ENCODE data around the gene ATP5IF1. TPM values are rescaled to one million over a fixed set of nuclear protein-coding genes. Genes with fewer than 3 reads are reported as not detected.

Gene ATP5IF1
- total and polyA plus RNA-seq, 8 donors = 97.5 to 159 (median 146) TPM

DNA sequence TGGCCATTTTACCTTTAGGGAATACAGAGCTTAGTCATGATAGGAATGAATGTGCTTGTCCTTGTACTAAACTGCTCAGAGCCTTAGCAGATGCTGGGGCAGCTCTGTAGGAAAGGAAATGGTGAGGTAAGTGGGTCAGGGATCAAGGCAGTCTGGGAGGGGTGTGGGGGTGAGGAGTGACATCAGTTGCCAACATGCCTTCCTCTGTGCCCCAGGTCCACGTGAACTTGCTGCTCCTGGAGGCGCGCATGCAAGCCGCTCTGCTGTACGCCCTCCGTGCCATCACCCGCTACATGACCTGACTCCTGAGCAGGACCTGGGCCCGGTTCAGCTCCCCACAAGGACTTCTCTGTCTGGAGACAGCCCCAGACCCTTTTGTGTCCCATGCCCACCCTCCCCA is 44.6 kb downstream of the ATP5IF1 start:
- no peak overlapping the region for H3K4me3 ChIP-seq
- ATAC-seq (peak; percentile 36), DNase-seq (no peak)
- intact Hi-C loops (cut with DNase I) = no loop called here
- no peaks in the 10 kb centered on the region for H3K9me3 ChIP-seq
- peak overlapping the region in 1 of 2 donors; percentile 66 for H3K27ac ChIP-seq
- H3K27me3 ChIP-seq = no peaks in the 10 kb centered on the region
- peaks cover 0 to 55% of the 10 kb centered on the region in 2 donors for H3K4me1 ChIP-seq
- TF ChIP-seq, protein P1, sequence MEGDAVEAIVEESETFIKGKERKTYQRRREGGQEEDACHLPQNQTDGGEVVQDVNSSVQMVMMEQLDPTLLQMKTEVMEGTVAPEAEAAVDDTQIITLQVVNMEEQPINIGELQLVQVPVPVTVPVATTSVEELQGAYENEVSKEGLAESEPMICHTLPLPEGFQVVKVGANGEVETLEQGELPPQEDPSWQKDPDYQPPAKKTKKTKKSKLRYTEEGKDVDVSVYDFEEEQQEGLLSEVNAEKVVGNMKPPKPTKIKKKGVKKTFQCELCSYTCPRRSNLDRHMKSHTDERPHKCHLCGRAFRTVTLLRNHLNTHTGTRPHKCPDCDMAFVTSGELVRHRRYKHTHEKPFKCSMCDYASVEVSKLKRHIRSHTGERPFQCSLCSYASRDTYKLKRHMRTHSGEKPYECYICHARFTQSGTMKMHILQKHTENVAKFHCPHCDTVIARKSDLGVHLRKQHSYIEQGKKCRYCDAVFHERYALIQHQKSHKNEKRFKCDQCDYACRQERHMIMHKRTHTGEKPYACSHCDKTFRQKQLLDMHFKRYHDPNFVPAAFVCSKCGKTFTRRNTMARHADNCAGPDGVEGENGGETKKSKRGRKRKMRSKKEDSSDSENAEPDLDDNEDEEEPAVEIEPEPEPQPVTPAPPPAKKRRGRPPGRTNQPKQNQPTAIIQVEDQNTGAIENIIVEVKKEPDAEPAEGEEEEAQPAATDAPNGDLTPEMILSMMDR (IDR thresholded peaks at IDR 0.05) = no peak
- peaks cover 0 to 69% of the 10 kb centered on the region in 2 donors for H3K36me3 ChIP-seq

DNA sequence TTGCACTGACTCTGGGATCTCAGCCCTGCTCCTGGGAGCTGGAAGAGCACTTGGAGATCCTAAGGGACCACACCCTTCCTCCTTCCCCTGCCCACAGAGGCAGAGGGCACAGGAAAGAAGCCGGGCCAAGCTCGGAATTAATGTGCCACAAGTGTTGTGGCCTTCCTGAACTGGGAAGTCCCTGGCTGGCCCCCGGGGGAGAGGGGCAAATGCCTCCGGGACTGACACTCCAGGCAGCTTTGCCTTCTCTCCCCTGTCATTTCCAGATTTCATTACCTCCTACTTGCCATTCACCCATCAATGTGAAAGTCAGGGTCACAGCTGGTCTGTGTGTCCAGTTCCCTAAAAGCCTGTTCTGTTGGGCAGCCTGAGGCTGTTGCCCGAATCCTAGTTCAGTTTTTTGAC is 45.1 kb downstream of the ATP5IF1 start:
- ATAC-seq = peak; percentile 30

DNA sequence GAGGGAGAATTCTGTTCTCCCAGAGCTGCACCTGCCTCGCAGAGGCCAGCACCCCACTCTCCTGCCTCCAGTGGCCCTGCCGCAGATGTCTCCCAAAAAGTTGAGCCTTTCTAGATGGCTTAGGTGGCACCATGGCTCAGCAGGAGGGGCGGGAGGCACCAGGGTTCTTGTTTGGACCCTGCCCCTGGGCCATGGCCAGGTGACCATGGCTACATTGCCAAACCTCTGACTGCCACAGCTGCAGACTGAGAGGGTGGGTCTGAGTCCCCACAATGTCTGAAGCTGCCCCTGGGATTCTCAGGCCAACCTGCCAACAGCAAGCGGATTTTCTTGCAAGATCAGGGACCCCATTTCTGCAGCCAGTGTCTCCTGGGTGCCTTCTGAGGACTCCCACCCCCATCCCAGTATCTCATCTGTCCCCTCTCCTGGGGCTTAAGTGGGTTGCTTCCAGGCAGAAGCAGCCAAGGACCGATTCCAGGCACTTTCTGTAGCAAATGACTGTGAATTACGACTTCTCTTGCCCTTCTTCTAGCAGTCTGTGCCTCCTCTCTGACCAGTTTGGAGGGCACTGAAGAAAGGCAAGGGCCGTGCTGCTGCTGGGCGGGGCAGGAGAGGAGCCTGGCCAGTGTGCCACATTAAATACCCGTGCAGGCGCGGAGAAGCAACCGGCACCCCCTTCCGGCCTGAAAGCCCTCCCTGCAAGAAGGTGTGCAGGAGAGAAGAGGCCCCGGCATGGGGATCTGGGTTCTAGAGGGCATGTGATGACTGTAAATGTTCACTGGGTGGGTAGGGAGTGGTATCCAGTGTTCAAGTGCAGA is 45.9 kb downstream of the ATP5IF1 start:
- intact Hi-C loops (cut with DNase I) = no loop called here
- no peak overlapping the region for H3K4me3 ChIP-seq
- no peaks in the 10 kb centered on the region for H3K9me3 ChIP-seq
- no peaks in the 10 kb centered on the region for H3K27me3 ChIP-seq
- TF ChIP-seq, protein P1 (IDR thresholded peaks at IDR 0.05) = no peak
- H3K4me1 ChIP-seq = peaks cover 0 to 61% of the 10 kb centered on the region in 2 donors
- DNase-seq = no peak
- peaks cover 0 to 56% of the 10 kb centered on the region in 2 donors for H3K36me3 ChIP-seq
- H3K27ac ChIP-seq = peak overlapping the region in 1 of 2 donors; percentile 66
- ATAC-seq = no peak

More for the DNA sequence above, 45.1 kb downstream of the ATP5IF1 start:
- H3K4me3 ChIP-seq = no peak overlapping the region
- H3K36me3 ChIP-seq = peaks cover 0 to 64% of the 10 kb centered on the region in 2 donors
- H3K4me1 ChIP-seq = peaks cover 0 to 57% of the 10 kb centered on the region in 2 donors
- H3K9me3 ChIP-seq = no peaks in the 10 kb centered on the region
- TF ChIP-seq, protein P1 (IDR thresholded peaks at IDR 0.05) = no peak
- intact Hi-C loops (cut with DNase I) = no loop called here
- no peak for DNase-seq
- H3K27ac ChIP-seq = peak overlapping the region in 1 of 2 donors; percentile 66
- H3K27me3 ChIP-seq = no peaks in the 10 kb centered on the region

DNA sequence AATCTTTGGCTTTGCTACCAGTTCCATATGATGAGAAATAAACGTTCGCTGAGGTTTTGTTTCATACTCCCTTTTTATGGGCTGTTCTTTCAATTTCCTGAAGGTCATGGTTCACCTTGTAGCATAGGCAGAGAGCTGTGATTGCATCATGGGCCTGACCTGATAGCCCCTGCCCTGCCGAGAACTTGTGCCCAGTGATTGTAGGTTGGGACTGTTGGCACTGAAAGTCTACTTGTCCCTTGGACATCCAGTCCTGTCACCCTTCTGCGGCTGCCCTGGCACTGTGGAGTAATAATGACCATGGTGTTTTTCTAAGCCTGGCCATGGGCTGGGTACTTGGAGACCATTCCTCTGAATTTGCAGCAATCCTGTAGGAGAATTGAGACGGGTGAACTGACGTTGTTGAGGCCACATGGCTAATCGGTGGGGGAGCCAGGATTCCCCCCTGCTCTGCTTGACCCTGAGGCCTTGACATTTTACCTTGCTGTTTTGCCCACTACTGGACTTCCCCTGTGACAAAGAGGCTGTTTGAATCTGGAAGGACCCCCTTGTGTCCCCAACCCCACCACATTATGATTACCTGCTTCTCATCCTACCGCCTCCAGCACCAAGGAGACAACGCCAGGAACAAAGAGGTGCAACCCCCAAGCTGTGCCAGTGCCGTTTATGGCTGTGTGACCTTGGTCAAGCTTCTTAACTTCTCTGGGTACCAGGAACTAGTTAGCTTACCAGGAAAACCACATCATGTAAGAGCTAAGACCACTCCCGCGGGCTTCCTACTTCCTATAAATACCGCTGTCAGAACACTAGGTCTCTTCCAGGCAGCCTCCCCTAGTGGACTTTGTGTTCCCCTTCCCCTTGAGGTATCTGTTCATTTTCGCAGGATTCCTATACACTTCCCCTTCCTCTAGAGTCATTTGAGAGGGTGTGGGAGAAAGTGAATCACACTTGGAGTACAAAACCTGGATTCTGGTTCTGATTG is 46.8 kb downstream of the ATP5IF1 start:
- ATAC-seq (peak; percentile 13), DNase-seq (no peak)
- TF ChIP-seq, protein P1 (IDR thresholded peaks at IDR 0.05) = no peak
- no peaks in the 10 kb centered on the region for H3K9me3 ChIP-seq
- no peak overlapping the region for H3K4me3 ChIP-seq
- intact Hi-C loops (cut with DNase I) = no loop called here
- H3K4me1 ChIP-seq = peaks cover 0 to 61% of the 10 kb centered on the region in 2 donors
- peaks cover 0 to 48% of the 10 kb centered on the region in 2 donors for H3K36me3 ChIP-seq
- H3K27me3 ChIP-seq = no peaks in the 10 kb centered on the region
- peak overlapping the region in 1 of 2 donors; percentile 77 for H3K27ac ChIP-seq
